ENCODE measurements around the gene KRT5. TPM values are rescaled to one million over a fixed set of nuclear protein-coding genes. Genes with fewer than 3 reads are reported as not detected.

The KRT5 gene
- 10 to 100 TPM in 1 of 6 donors, 1 to 10 TPM in 3, not detected in 2; 3.6 to 43.3 (median 4.8) TPM for total RNA-seq

- Histone ChIP-seq H3K9me3 (no peaks in the 10 kb centered on the region), H3K4me1 (no peaks in the 10 kb centered on the region), H3K36me3 (no peaks in the 10 kb centered on the region), H3K27me3 (peaks cover 0 to under 1% (median 0%) of the 10 kb centered on the region in 4 donors), H3K27ac (no peak within 1 kb of the TSS), H3K4me3 (no peak within 1 kb of the TSS)
- TF ChIP-seq EP300 (IDR thresholded peaks at IDR 0.05) (no peak), POLR2A (IDR thresholded peaks at IDR 0.05) (no peak), POLR2AphosphoS5 (IDR thresholded peaks at IDR 0.05) (no peak)
- TF ChIP-seq, protein P1, sequence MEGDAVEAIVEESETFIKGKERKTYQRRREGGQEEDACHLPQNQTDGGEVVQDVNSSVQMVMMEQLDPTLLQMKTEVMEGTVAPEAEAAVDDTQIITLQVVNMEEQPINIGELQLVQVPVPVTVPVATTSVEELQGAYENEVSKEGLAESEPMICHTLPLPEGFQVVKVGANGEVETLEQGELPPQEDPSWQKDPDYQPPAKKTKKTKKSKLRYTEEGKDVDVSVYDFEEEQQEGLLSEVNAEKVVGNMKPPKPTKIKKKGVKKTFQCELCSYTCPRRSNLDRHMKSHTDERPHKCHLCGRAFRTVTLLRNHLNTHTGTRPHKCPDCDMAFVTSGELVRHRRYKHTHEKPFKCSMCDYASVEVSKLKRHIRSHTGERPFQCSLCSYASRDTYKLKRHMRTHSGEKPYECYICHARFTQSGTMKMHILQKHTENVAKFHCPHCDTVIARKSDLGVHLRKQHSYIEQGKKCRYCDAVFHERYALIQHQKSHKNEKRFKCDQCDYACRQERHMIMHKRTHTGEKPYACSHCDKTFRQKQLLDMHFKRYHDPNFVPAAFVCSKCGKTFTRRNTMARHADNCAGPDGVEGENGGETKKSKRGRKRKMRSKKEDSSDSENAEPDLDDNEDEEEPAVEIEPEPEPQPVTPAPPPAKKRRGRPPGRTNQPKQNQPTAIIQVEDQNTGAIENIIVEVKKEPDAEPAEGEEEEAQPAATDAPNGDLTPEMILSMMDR (IDR thresholded peaks at IDR 0.05), result no peak
- ATAC-seq (ENCODE audit: low FRiP score in 2 of 2), result no peak
- DNase-seq, result no peak
- WGBS, 2 donors, result 86 to 88% methylated on average over 18 to 29 of the region's 29 CpGs
Measured at GRCh38 chr12:52519826-52520662, at the start of gene KRT5. KRT5 (minus strand) TSS chr12:52520394; CDS start chr12:52520296, 98 bp downstream.

- Histone ChIP-seq H3K36me3 (no peaks in the 10 kb centered on the region), H3K27ac (no peak overlapping the region), H3K27me3 (peaks cover 0 to 10% (median 1%) of the 10 kb centered on the region in 4 donors), H3K4me1 (no peaks in the 10 kb centered on the region), H3K9me3 (no peaks in the 10 kb centered on the region), H3K4me3 (no peak overlapping the region)
- ATAC-seq (ENCODE audit: low FRiP score in 2 of 2) (no peak), DNase-seq (no peak)
- TF ChIP-seq EP300 (IDR thresholded peaks at IDR 0.05), result no peak
- TF ChIP-seq POLR2A (IDR thresholded peaks at IDR 0.05), result no peak
- TF ChIP-seq, protein P1 (IDR thresholded peaks at IDR 0.05), result no peak
- 93 to 96% methylated on average over 12 of the region's 12 CpGs for WGBS, 2 donors
Measured at GRCh38 chr12:52568111-52568510, 47.9 kb upstream of the KRT5 start.

DNA sequence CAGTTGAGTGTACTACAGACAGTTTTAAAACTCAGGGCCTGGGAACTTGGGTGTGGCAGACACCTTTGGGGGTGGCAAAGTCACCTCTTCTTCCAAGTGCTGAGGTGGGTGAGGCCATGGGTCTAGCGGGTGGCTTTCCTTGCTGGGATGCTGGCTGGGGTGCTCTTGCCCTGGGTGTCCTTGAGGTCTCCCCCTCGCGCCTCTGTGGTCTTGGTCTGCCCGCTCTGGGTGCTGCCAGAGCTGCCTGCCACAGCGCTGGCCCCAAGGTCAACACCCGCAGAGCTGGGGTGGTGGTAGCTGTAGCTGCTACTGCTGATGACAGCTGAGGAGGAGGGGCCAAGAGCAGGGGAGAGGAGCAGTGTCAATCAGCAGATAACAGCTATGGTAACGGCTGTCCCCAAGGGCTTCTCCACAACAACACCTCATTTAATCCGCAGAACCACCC, 46.7 kb upstream of the KRT5 start:
- WGBS, 2 donors, result 60 to 66% methylated on average over 5 to 8 of the region's 8 CpGs
- H3K27ac ChIP-seq, result no peak overlapping the region
- no peaks in the 10 kb centered on the region for H3K36me3 ChIP-seq
- no peaks in the 10 kb centered on the region for H3K9me3 ChIP-seq
- DNase-seq (no peak), ATAC-seq (ENCODE audit: low FRiP score in 2 of 2) (peak in 1 of 2 donors; percentile 21)
- TF ChIP-seq EP300 (IDR thresholded peaks at IDR 0.05), result no peak
- no peak for TF ChIP-seq POLR2AphosphoS5 (IDR thresholded peaks at IDR 0.05)
- TF ChIP-seq, protein P1 (IDR thresholded peaks at IDR 0.05), result no peak
- no peak for TF ChIP-seq POLR2A (IDR thresholded peaks at IDR 0.05)
- H3K27me3 ChIP-seq, result peaks cover 0 to 13% (median 1%) of the 10 kb centered on the region in 4 donors
- no peak overlapping the region for H3K4me3 ChIP-seq
- H3K4me1 ChIP-seq, result no peaks in the 10 kb centered on the region

GRCh38 chr12:52564582-52564981, 44.4 kb upstream of the KRT5 start:
- ATAC-seq (ENCODE audit: low FRiP score in 2 of 2), result no peak
- 57 to 60% methylated on average over 1 of the region's 1 CpG for WGBS, 2 donors
- TF ChIP-seq EP300 (IDR thresholded peaks at IDR 0.05), result no peak
- no peak for TF ChIP-seq POLR2AphosphoS5 (IDR thresholded peaks at IDR 0.05)
- H3K4me3 ChIP-seq, result no peak overlapping the region
- DNase-seq, result no peak
- H3K27ac ChIP-seq, result no peak overlapping the region
- no peaks in the 10 kb centered on the region for H3K36me3 ChIP-seq
- H3K4me1 ChIP-seq, result no peaks in the 10 kb centered on the region
- H3K27me3 ChIP-seq, result peaks cover 0 to 13% (median 3%) of the 10 kb centered on the region in 4 donors
- H3K9me3 ChIP-seq, result no peaks in the 10 kb centered on the region

DNA sequence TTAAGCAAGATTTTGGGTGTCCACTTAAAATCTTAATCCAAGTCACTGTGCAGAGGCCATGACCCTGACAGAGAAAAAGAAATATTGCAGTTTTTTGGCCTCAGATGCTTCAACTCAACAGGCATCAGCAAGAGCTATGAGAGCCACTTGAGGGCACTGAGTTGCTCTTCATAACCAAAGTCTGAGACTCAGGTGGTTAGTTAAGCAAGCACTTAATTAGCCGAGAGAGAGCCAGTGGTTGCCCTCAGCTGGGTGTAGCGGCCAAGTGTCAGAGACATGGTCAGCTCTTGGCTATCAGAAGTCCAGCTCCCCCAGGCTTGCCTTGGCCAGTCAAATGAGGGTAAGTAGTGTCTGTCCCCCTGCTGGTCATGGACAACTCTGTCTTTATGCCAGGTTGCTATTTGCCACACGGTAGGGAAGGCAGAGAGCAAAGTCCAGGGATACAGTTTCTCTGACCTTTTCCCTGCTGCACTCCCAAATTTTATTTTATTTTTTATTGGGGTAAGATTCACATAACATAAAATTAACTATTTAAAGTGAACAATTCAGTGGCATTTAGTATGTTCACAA, 41.8 kb upstream of the KRT5 start:
- TF ChIP-seq, protein P1 (IDR thresholded peaks at IDR 0.05), result peak in 2 of 6 experiments; percentile 25 to 43
- no peak for TF ChIP-seq POLR2A (IDR thresholded peaks at IDR 0.05)
- no peak for TF ChIP-seq EP300 (IDR thresholded peaks at IDR 0.05)
- no peak for TF ChIP-seq POLR2AphosphoS5 (IDR thresholded peaks at IDR 0.05)
- Histone ChIP-seq H3K4me3 (no peak overlapping the region), H3K9me3 (no peaks in the 10 kb centered on the region), H3K36me3 (no peaks in the 10 kb centered on the region), H3K4me1 (no peaks in the 10 kb centered on the region), H3K27me3 (peaks cover 0 to 13% (median 4%) of the 10 kb centered on the region in 4 donors), H3K27ac (no peak overlapping the region)
- ATAC-seq (ENCODE audit: low FRiP score in 2 of 2) (peak in 1 of 2 donors; percentile 9), DNase-seq (peak in 1 of 2 donors; percentile 47)
- 45 to 54% methylated on average over 3 of the region's 3 CpGs for WGBS, 2 donors

Data from upper lobe of left lung (tissue), 6 donors.